Measurements from ENCODE around the gene CTNND2.
"Not testable (repeated sequence)": the region's sequence is repeated elsewhere in the genome, so short reads cannot be mapped to it uniquely, and the experiment has no call there.

The CTNND2 gene

GRCh38 chr5:11622785-11623184 lies 281.5 kb downstream of the CTNND2 start:
- ChIA-PET POLR2A (no interaction called here), CTCF (interaction anchor here (1.0 kb wide), 1 partner anchor 9 kb away, joined by 3 read pairs; no protein-coding TSS in a partner anchor)
- TF ChIP-seq CTCF (IDR thresholded peaks at IDR 0.05; ENCODE audit: control extremely low read depth, extremely low read depth, low read depth, missing control alignments): no peak
- DNase-seq (ENCODE audit: extremely low spot score): no peak

- CTCF ChIA-PET: no interaction called here
- POLR2A ChIA-PET: no interaction called here
- TF ChIP-seq CTCF (IDR thresholded peaks at IDR 0.05; ENCODE audit: control extremely low read depth, extremely low read depth, low read depth, missing control alignments): no peak
- DNase-seq (ENCODE audit: extremely low spot score): no peak
Observed at GRCh38 chr5:11620172-11620571, 284.1 kb downstream of the CTNND2 start.

GRCh38 chr5:11619339-11620024 lies 284.8 kb downstream of the CTNND2 start:
- ChIA-PET CTCF (no interaction called here), POLR2A (no interaction called here)
- DNase-seq (ENCODE audit: extremely low spot score): no peak
- no peak for TF ChIP-seq CTCF (IDR thresholded peaks at IDR 0.05; ENCODE audit: control extremely low read depth, extremely low read depth, low read depth, missing control alignments)

- ChIA-PET CTCF (no interaction called here), POLR2A (no interaction called here)
- no peak for TF ChIP-seq CTCF (IDR thresholded peaks at IDR 0.05; ENCODE audit: control extremely low read depth, extremely low read depth, low read depth, missing control alignments)
- no peak for DNase-seq (ENCODE audit: extremely low spot score)
Observed at GRCh38 chr5:11617080-11617479, 287.2 kb downstream of the CTNND2 start.

GRCh38 chr5:11616624-11617023 lies 287.6 kb downstream of the CTNND2 start:
- CTCF ChIA-PET, POLR2A ChIA-PET: not testable (repeated sequence)

GRCh38 chr5:11611011-11611410 lies 293.2 kb downstream of the CTNND2 start:
- DNase-seq (ENCODE audit: extremely low spot score): no peak
- ChIA-PET CTCF (interaction anchor here (1.5 kb wide), 1 partner anchor 17 kb away, joined by 3 read pairs; no protein-coding TSS in a partner anchor), POLR2A (no interaction called here)
- no peak for TF ChIP-seq CTCF (IDR thresholded peaks at IDR 0.05; ENCODE audit: control extremely low read depth, extremely low read depth, low read depth, missing control alignments)

More at GRCh38 chr5:11616624-11617023, 287.6 kb downstream of the CTNND2 start:
- DNase-seq (ENCODE audit: extremely low spot score): not testable (repeated sequence)

GRCh38 chr5:11609570-11610303 lies 294.5 kb downstream of the CTNND2 start:
- POLR2A ChIA-PET: no interaction called here
- DNase-seq (ENCODE audit: extremely low spot score): no peak
- TF ChIP-seq CTCF (IDR thresholded peaks at IDR 0.05; ENCODE audit: control extremely low read depth, extremely low read depth, low read depth, missing control alignments): no peak
- CTCF ChIA-PET: interaction anchor here (1.5 kb wide), 1 partner anchor 18 kb away, joined by 3 read pairs; no protein-coding TSS in a partner anchor
